HG03064 (cell line): Measurements from ENCODE around the gene CSRP3.
"Not testable (repeated sequence)": the region's sequence is repeated elsewhere in the genome, so short reads cannot be mapped to it uniquely, and the experiment has no call there.

Source experiments
- ATAC-seq: cut with Tn5 transposase; IDR thresholded peaks from one replicate; pipeline ENCODE4 v1.9.1; 2021; ENCODE audit warnings: low read depth; ENCODE audit not compliant: unreplicated experiment

The CSRP3 gene

GRCh38 chr11:19136884-19137283, 64.9 kb downstream of the CSRP3 start:
- ATAC-seq = not testable (repeated sequence)

GRCh38 chr11:19134004-19134403, 67.8 kb downstream of the CSRP3 start:
- ATAC-seq = no peak
